ENCODE data around the gene SPATS1.

Gene SPATS1

GRCh38 chr6:44342489-44342888 lies at the start of gene SPATS1:
TSS of gene SPATS1 (plus strand) at chr6:44342650. CDS start at chr6:44343096, 446 bp downstream.
- no peak for DNase-seq

DNA sequence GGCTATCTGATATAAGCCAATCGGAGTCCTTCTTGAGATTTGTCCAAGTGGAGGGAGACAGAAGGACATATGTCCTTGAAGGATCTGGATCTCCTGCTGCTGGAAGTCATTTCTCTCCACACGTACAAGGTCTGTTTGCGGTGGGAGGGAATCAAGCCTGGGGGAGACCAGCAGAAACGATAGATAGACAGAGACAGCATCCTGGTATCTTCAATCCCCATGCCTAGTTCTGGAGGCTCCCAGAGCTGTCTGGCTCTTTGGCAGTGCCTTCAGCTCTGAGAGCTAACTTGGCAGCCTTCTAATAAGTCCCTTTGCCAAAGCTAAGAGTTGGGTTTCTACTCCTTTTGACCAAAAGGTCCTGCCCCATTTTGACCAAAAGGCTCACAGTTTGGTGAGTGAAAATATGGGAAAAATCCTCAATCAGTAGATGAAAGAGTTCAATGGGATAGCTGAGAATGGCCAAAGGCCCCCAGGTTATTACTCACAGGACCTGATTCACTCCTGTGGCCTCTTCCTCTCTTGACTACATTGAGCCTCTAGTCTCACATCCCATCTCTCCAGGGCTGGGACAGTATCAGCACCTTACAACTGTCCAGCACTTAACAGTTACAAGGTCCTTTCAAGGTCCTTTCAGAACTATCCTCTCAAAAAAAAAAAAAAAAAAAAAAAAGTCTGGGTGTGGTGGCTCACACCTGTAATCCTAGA lies 49.6 kb upstream of the SPATS1 start:
- DNase-seq: no peak

- DNase-seq: no peak
Measured at GRCh38 chr6:44294832-44295791, 47.3 kb upstream of the SPATS1 start.

GRCh38 chr6:44297063-44298038 lies 45.1 kb upstream of the SPATS1 start:
- DNase-seq: peak; percentile 17

DNA sequence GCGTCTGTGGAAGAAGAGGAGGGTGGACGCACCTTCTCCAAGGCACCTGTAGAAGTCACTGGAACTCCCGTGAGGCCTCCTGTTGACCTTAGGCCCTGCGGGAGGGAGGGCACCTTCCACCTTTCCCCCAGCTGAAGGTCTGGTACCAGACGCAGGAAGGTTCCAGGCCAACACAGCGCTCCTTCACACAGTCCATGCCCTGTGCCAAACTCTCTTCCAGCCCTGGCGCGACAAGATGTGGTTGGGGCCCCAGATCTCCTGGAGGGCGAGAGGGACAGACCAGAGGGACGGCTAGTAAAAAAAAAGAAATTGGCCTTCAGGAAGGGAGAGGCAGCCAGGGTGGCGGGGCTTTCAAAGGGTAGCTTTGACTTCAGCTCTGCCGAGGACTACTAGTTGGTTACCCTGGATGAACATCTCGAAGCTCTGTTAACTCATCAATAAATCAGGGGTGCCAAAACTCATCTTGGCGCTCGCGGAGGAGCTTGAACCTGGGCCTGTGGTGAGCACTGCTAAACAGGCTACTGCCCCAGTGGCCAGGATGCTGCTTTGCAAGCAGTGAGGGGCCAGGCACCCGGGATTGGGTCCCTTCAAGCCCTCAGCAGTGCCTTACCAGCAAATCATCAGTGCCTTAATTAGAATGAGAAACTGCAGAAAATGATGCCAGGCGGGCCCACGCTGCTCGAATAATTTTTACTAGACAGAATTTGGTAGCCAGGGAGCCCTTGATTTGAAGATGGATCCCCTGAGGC lies 44.2 kb upstream of the SPATS1 start:
- DNase-seq: no peak

- DNase-seq: no peak
Measured at GRCh38 chr6:44298864-44299263, 43.6 kb upstream of the SPATS1 start.

GRCh38 chr6:44300292-44300823 lies 42.1 kb upstream of the SPATS1 start:
- no peak for DNase-seq

GRCh38 chr6:44301106-44301505 lies 41.3 kb upstream of the SPATS1 start:
- no peak for DNase-seq

DNA sequence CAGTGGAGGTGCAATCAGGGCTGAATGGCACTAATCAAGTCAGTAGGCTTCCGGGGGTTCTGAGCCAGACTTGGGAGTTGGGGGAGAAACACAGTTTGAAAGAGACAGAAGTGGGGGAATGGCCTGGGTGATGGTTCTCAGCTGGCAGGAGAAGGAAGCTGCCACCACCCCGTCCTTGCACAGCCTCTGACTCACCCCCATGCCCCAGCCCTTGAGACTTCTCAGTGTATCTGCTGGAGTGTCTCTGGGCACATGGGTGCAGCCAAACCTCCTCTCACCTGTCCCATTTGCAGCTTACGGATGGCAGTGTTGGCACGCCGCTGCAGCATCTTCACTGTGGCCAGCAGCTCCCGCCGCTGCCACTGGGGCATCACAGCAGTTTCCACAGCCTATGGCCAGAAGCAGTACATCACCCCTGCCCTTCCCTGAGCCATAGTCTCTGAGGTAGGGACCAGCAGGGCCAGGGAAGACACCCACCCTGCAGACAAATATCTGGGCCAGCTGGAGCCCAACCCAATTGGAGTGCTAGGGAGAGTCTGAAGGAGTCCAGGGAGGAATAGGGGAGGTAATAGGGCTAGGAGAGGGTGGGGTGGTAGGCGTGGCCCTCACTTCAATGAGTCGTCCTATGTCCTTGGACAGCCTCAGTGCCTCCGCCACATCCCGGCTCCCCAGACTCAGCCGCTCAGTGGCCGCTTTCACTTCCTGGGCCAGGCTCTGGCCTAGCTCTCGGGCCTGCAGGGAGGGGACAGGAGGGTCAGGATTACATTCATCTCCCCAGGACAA lies 40.5 kb upstream of the SPATS1 start:
- no peak for DNase-seq

DNA sequence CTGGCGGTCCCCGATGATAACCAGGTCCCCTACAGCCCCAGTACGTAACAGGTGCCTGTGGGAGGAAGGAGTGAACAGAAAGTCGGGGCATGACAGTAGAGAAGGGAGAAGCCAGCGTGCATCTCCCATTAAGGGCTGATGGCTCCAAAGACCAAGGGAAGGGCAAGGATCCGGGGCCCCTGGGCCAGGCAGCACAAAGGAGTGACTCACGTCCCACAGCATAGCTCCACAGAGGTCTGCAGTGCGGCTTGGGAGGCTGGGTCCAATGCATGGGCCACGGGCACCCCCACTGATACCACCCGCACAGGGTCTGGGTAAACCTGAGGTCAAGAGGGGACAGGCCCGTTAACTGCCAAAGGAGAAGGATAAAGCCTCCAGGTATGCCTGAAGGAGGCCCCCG lies 39.6 kb upstream of the SPATS1 start:
- no peak for DNase-seq

DNA sequence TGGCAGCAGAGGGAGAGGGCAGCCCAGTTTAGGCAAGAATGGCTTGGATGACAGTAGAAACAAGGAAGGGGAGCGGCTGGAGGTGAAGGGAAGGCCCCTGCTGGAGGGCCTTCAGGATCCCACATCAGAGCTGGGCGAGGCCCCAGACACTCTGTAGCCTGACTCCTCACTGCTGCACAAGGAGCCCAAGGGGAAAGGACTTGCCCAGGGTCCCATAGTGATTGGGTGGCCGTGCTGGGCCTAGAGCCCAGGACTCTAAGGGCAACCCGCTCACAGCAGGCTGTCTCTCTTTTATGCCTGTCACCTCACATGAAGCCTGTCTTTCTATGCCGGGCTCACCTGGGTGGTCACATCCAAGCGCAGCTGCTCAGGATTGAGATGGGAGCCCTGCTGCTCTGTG lies 38.6 kb upstream of the SPATS1 start:
- no peak for DNase-seq

DNA sequence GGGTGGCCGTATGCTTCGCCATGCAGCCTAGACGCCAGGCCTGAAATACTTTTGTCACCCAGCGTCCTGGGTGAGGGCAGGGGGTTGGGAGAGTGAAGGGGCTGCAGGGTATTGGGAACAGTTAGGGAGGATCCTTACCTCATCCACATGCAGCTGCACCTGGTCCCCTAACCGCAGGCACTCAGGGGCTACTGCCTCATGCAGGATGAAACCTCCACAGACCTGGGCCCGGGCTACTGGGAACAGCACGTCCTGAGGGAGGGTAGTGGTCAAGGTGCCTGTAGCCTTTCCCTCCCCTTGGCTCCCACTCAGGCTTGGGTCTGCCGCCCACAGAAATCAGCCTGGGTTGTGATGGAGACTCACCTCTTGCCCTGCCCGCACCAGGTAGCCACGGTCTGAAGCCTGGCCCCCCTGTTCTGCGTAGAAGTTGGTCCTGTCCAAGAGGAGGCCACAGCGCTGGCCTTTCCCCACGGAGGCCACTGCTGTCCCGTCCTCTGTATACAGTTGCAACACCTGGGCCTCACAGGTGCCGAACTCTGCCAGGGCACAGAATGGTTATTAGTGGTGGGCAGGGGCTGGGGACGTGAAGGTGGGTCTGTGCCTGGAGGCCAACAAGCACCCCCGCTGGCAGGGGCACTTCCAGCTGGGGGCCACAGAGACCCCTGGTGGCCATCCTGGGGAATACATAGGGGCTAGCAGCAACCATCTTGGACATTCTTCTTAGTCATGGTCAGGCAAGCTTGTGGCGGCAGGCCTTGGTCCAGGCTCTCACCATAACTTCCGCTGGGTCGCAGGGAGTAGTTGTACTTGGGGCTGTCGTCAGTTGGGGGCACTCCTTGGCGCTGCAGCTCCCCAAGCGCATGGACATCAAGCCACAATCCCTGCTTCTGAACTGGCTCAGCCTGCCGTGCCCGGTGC lies 37.9 kb upstream of the SPATS1 start:
- no peak for DNase-seq

DNA sequence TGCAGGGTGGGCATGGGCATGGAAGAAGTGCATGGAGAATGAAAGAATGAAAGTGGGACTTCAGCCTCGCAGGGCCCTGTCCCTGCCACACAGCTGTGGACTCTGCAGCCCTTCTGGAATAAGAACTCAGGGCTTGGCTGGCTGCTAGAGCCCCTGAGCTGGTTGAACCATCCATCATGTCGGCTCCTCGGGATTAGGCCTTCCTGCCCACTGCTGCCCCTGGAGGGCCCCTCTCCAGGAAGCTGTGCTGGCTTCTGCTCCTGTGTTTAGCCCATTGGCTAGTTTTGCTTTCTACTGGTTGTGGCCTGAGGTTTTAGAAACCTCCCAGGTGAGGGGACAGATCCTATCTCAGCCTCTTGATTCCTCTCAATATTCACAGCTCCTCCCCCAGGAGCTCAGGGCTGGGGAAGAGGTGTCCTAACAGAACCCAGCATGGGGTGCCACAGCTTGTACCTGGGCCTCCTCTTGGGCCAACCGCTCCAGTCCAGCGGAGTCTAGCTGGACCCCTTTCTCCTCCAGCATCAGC lies 37.2 kb upstream of the SPATS1 start:
- DNase-seq: no peak

DNA sequence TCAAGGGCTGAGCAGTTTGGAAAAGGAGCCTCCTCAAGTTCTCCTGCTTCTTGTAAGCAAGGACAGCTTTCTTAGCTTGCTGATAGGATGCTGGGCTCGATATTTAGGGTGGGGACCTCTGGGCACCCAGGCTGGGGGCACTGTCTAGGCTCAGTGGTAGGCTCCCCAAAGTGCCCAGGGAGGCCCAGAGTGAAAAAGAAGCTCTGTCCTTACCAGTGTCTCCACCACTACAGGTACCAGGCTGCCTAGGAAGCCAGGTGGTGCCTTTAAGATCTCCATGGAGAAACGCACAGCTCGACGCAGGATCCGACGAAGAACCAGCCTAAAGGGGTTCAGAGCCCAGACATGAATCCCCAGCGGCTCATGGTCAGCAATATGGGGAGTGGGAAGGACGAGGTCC lies 35.7 kb upstream of the SPATS1 start:
- no peak for DNase-seq

- no peak for DNase-seq
Measured at GRCh38 chr6:44307217-44307616, 35.2 kb upstream of the SPATS1 start.

DNA sequence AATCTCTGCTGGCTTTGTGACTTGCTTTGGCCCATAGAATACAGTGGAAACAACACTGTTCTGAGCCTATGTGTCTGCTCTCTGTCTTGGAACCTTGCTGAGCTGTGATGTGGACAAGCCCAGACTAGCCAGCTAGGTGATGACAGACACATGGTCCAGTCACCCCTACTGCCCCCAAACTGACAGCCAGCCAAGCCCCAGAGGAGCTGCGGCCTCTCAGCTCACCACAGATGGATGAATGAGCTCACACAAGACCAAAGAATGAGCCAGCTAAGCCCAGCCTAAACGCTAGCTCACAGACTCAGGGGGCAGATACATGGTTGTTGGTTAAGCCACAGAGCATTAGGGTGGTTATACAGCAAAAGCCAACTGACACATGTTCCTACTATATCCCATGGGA lies 33.4 kb upstream of the SPATS1 start:
- no peak for DNase-seq

DNA sequence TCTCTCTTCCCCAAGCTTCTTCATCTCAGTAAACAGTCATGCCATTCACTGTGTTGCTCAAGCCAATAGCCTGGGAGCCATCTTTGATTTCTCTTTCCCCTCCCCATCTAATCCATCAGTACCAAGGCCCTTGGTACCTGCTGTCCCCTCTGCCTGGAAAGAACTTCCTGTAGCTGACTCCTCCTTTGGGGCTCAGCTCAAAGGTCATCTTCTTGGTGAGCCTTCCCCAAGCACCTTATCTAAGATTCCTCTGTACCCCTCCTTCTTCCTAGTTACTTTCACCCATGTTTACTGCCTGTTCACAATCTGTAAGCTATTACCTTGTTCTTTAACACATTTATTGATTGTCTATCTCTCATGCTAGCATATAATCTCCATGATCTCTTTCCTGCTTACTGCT lies 32.8 kb upstream of the SPATS1 start:
- DNase-seq: no peak

DNA sequence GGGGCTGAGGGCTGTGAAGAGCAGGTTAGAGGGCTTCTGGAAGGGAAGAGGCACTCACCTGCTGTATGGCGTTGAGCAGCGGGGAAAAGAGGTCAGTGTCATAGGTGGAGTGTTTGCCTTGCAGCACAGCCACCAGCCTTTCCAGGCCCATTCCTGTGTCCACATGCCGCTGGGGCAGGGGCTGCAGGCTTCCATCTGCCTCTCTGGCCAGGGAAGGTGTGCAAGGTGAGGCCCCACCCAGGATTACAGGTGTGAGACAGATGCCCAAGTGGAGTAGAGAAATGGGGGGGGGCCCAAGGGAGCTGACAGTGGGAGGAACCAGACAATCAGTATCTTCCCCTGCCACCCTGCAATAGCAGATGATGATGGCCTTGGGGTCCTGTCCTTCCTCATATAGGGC lies 32.2 kb upstream of the SPATS1 start:
- no peak for DNase-seq

GRCh38 chr6:44311304-44311703 lies 31.1 kb upstream of the SPATS1 start:
- DNase-seq: no peak

GRCh38 chr6:44311767-44312166 lies 30.7 kb upstream of the SPATS1 start:
- DNase-seq: no peak
